Measurements from ENCODE around the gene GDI2. TPM values are rescaled to one million over a fixed set of nuclear protein-coding genes. Genes with fewer than 3 reads are reported as not detected.

GDI2 gene
- total RNA-seq, 4 donors from 2014 or later = 219 to 281 (median 241) TPM

GRCh38 chr10:5735119-5735518, 78.1 kb downstream of the GDI2 start:
- 97 to 100% methylated on average over 1 of the region's 1 CpG for WGBS, 2 donors
- intact Hi-C loops (cut with DNase I; ENCODE audit: low total_unique reads) = no loop called here

DNA sequence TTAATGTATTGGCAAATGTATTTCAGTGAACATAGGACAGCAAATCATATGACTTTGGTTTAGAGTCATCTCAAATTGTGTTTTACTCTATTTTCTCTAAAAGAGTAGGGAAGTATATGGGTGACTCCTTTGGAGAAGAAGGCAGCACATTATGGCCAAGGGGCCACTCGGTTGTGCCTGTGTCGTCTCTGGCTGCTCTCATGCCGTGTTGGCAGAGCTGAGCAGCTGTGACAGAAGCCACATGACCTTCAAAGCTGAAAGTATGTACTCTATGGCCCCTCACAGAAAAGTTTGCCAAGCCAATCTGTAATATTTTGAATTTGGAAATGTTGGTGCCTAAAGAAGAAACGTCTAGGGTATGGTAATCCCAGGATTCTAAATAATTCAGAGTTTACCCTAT, 81.1 kb downstream of the GDI2 start:
- DNase-seq (ENCODE audit: low spot score in 2 of 2) = no peak
- WGBS, 2 donors = 74 to 84% methylated on average over 4 of the region's 4 CpGs
- H3K4me3 ChIP-seq (ENCODE audit: low read depth, poor library complexity, severe bottlenecking) = no peak overlapping the region
- intact Hi-C loops (cut with DNase I; ENCODE audit: low total_unique reads) = no loop called here
- TF ChIP-seq, protein P1, sequence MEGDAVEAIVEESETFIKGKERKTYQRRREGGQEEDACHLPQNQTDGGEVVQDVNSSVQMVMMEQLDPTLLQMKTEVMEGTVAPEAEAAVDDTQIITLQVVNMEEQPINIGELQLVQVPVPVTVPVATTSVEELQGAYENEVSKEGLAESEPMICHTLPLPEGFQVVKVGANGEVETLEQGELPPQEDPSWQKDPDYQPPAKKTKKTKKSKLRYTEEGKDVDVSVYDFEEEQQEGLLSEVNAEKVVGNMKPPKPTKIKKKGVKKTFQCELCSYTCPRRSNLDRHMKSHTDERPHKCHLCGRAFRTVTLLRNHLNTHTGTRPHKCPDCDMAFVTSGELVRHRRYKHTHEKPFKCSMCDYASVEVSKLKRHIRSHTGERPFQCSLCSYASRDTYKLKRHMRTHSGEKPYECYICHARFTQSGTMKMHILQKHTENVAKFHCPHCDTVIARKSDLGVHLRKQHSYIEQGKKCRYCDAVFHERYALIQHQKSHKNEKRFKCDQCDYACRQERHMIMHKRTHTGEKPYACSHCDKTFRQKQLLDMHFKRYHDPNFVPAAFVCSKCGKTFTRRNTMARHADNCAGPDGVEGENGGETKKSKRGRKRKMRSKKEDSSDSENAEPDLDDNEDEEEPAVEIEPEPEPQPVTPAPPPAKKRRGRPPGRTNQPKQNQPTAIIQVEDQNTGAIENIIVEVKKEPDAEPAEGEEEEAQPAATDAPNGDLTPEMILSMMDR (IDR thresholded peaks at IDR 0.05) = no peak
- no peak for TF ChIP-seq POLR2A (IDR thresholded peaks at IDR 0.05)

More at GRCh38 chr10:5735119-5735518, 78.1 kb downstream of the GDI2 start:
- no peak overlapping the region for H3K4me3 ChIP-seq (ENCODE audit: low read depth, poor library complexity, severe bottlenecking)
- TF ChIP-seq POLR2A (IDR thresholded peaks at IDR 0.05) = no peak
- TF ChIP-seq, protein P1 (IDR thresholded peaks at IDR 0.05) = no peak
- no peak for DNase-seq (ENCODE audit: low spot score in 2 of 2)

GRCh38 chr10:5731559-5731958, 81.7 kb downstream of the GDI2 start:
- no peak for DNase-seq (ENCODE audit: low spot score in 2 of 2)
- no peak overlapping the region for H3K4me3 ChIP-seq (ENCODE audit: low read depth, poor library complexity, severe bottlenecking)
- 62 to 93% methylated on average over 3 of the region's 3 CpGs for WGBS, 2 donors
- TF ChIP-seq POLR2A (IDR thresholded peaks at IDR 0.05) = no peak
- TF ChIP-seq, protein P1 (IDR thresholded peaks at IDR 0.05) = no peak
- intact Hi-C loops (cut with DNase I; ENCODE audit: low total_unique reads) = no loop called here

DNA sequence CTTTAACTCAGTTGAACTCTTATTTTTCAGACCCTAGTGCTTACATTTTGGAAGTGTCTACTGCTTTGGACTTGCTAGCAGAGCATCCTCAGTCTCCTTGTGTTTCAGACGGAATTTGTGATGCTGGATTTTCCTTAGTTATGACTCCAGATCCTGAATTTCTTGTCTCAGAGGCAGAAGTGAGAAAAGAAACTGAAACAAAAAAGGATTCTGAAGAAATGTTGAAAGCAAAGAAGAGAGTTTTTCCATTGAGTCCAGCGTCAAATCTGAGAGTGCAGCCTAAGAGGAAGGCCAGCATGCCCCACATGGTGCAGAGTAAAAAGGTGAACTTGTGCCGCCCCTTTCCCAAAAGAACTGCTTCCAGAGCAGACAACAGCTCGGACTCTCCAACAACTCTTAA, 82.5 kb downstream of the GDI2 start:
- WGBS, 2 donors = 88 to 89% methylated on average over 4 of the region's 4 CpGs
- TF ChIP-seq, protein P1 (IDR thresholded peaks at IDR 0.05) = no peak
- no peak for TF ChIP-seq POLR2A (IDR thresholded peaks at IDR 0.05)
- intact Hi-C loops (cut with DNase I; ENCODE audit: low total_unique reads) = no loop called here
- H3K4me3 ChIP-seq (ENCODE audit: low read depth, poor library complexity, severe bottlenecking) = no peak overlapping the region
- DNase-seq (ENCODE audit: low spot score in 2 of 2) = no peak

- H3K4me3 ChIP-seq (ENCODE audit: low read depth, poor library complexity, severe bottlenecking) = no peak overlapping the region
These were observed 89.5 kb downstream of the GDI2 start for GRCh38 chr10:5723692-5724091.

DNA sequence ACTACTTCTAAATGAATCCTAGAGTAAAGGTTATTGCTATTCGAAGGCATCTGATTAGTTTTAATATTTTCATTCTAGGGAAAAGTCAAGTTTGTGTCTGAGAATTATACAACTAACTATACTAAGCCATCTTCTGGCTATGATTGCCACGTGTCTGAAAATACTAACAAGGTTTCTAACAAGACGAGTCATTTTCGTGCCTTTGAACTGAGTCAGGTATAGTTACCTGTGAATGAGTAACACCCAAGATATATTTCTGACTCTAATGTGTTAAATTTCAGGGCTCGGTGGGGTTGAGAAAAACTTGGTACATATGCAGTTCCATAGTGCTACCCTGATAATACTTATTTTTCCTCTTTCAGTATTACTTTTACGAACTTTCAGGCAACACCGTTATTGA, 93.1 kb downstream of the GDI2 start:
- intact Hi-C loops (cut with DNase I; ENCODE audit: low total_unique reads) = no loop called here
- no peak for TF ChIP-seq POLR2A (IDR thresholded peaks at IDR 0.05)
- TF ChIP-seq, protein P1 (IDR thresholded peaks at IDR 0.05) = no peak
- 93 to 95% methylated on average over 7 of the region's 7 CpGs for WGBS, 2 donors
- no peak overlapping the region for H3K4me3 ChIP-seq (ENCODE audit: low read depth, poor library complexity, severe bottlenecking)
- DNase-seq (ENCODE audit: low spot score in 2 of 2) = no peak

More at GRCh38 chr10:5723692-5724091, 89.5 kb downstream of the GDI2 start:
- 75 to 79% methylated on average over 2 of the region's 2 CpGs for WGBS, 2 donors
- no peak for TF ChIP-seq POLR2A (IDR thresholded peaks at IDR 0.05)
- DNase-seq (ENCODE audit: low spot score in 2 of 2) = no peak
- intact Hi-C loops (cut with DNase I; ENCODE audit: low total_unique reads) = no loop called here

Measured in lower leg skin (tissue), 4 donors.